H1 (cell line): Measurements from ENCODE around the gene RGS3. TPM values are rescaled to one million over a fixed set of nuclear protein-coding genes. Genes with fewer than 3 reads are reported as not detected.

Experiments used
- CTCF ChIA-PET: fragments of 300-600 bp; sonication (Branson Sonifier 250); formaldehyde crosslinking; loops from one replicate; lab custom pipeline; 2021; ENCODE audit not compliant: partially characterized antibody; lab: Charles Lee
- POLR2A ChIA-PET: fragments of 300-600 bp; sonication (Branson Sonifier 250); formaldehyde crosslinking; loops from one replicate; lab custom pipeline; 2021; ENCODE audit warnings: inconsistent platforms; ENCODE audit not compliant: partially characterized antibody; lab: Charles Lee
- DNase-seq, 2 experiments: peaks; one replicate each; pipeline versions ENCODE4 v3.0.0 to v3.0.0-alpha.2; 2010 to 2022; ENCODE audit warnings: low spot score in 2 of 2, low read depth in 1 of 2, mixed read lengths in 1 of 2
- FAIRE-seq: peaks from 2 replicates; lab custom pipeline; 2011; peaks lifted over from hg19 to GRCh38; lab: Jason Lieb, UNC
- H2AFZ ChIP-seq: 2 replicates; pipeline ENCODE4 v1.8.1; 2012; ENCODE audit warnings: low read length, inconsistent platforms
- H2AK5ac ChIP-seq: 2 replicates; pipeline ENCODE4 v1.6.1; 2013; ENCODE audit warnings: low read depth, low read length
- H2BK120ac ChIP-seq: replicated peaks from 2 replicates; pipeline ENCODE3; 2013; ENCODE audit warnings: low read depth, low read length, inconsistent platforms
- H2BK12ac ChIP-seq: 2 replicates; pipeline ENCODE4 v1.6.1; 2013; ENCODE audit warnings: low read depth, low read length
- H2BK15ac ChIP-seq: 2 replicates; pipeline ENCODE4 v1.6.1; 2013; ENCODE audit warnings: low read length
- H2BK20ac ChIP-seq: 2 replicates; pipeline ENCODE4 v1.6.1; 2013; ENCODE audit warnings: low read length
- H2BK5ac ChIP-seq: 2 replicates; pipeline ENCODE4 v1.6.1; 2013; ENCODE audit warnings: low read depth, low read length
- H3K14ac ChIP-seq: 2 replicates; pipeline ENCODE4 v1.6.1; 2013; ENCODE audit warnings: inconsistent platforms; ENCODE audit not compliant: insufficient read length
- H3K18ac ChIP-seq: 2 replicates; pipeline ENCODE4 v1.6.1; 2013; ENCODE audit warnings: low read length; ENCODE audit errors: extremely low read depth
- H3K23ac ChIP-seq: 2 replicates; pipeline ENCODE4 v1.6.1; 2013; ENCODE audit warnings: inconsistent platforms; ENCODE audit not compliant: insufficient read length
- H3K23me2 ChIP-seq: 2 replicates; pipeline ENCODE4 v1.6.1; 2013; ENCODE audit warnings: low read depth, low read length
- H3K27ac ChIP-seq: 2 replicates; pipeline ENCODE4 v1.6.1; 2011; ENCODE audit warnings: low read depth, low read length, inconsistent platforms
- H3K27me3 ChIP-seq, 4 experiments: replicated peaks in 1 of 4; 1 replicate in 1 of 4; 2 replicates in 3 of 4; pipeline versions ENCODE4 v1.6.1 to v1.8.1; 2011 to 2013; ENCODE audit warnings: low read length in 3 of 4, mild to moderate bottlenecking in 3 of 4, inconsistent platforms in 2 of 4, mixed read lengths in 2 of 4, moderate library complexity in 1 of 4; ENCODE audit not compliant: control insufficient read depth in 3 of 4, insufficient read depth in 3 of 4; ENCODE audit errors: extremely low read depth in 1 of 4
- H3K36me3 ChIP-seq, 4 experiments: 2 replicates each; pipeline versions ENCODE4 v1.6.1 to v1.8.1; 2011 to 2013; ENCODE audit warnings: mild to moderate bottlenecking in 4 of 4, low read length in 3 of 4, moderate library complexity in 2 of 4, control low read depth in 1 of 4, inconsistent platforms in 1 of 4; ENCODE audit not compliant: insufficient read depth in 4 of 4, control insufficient read depth in 2 of 4
- H3K4ac ChIP-seq: replicated peaks from 2 replicates; pipeline ENCODE3; 2013; ENCODE audit warnings: low read length, low read depth, mixed read lengths, inconsistent platforms; ENCODE audit not compliant: insufficient read length
- H3K4me1 ChIP-seq, 4 experiments: replicated peaks in 1 of 4; 1 replicate in 1 of 4; 2 replicates in 3 of 4; pipeline versions ENCODE4 v1.6.1 to v1.8.1; 2011 to 2013; ENCODE audit warnings: low read length in 3 of 4, inconsistent platforms in 2 of 4, mixed read lengths in 1 of 4; ENCODE audit not compliant: insufficient read depth in 4 of 4, control insufficient read depth in 3 of 4
- H3K4me2 ChIP-seq, 2 experiments: 2 replicates each; pipeline versions ENCODE4 v1.6.1 to v1.8.1; 2011 to 2013; ENCODE audit warnings: low read depth in 2 of 2, low read length in 2 of 2, control low read depth in 1 of 2, inconsistent platforms in 1 of 2, mild to moderate bottlenecking in 1 of 2; ENCODE audit not compliant: insufficient read depth in 1 of 2
- H3K4me3 ChIP-seq, 4 experiments: fragments of 200-600, 300-600 bp in 1 of 4; sonication (generic), shearing (Covaris generic), sonication (Bioruptor Twin) in 1 of 4; 2 replicates each; pipeline versions ENCODE4 v1.5.1 to v1.8.1; 2011 to 2016; ENCODE audit warnings: low read length in 4 of 4, low read depth in 3 of 4, control low read depth in 2 of 4, inconsistent platforms in 2 of 4, mild to moderate bottlenecking in 2 of 4, mixed read lengths in 1 of 4, moderate library complexity in 1 of 4; ENCODE audit not compliant: insufficient read depth in 2 of 4; ENCODE audit errors: extremely low read depth in 1 of 4
- H3K56ac ChIP-seq: replicated peaks from 2 replicates; pipeline ENCODE3; 2013; ENCODE audit warnings: low read depth, mild to moderate bottlenecking, mixed read lengths, low read length, inconsistent platforms; ENCODE audit not compliant: insufficient read length
- H3K79me1 ChIP-seq: 2 replicates; pipeline ENCODE4 v1.6.1; 2013; ENCODE audit warnings: low read depth, low read length, control low read depth
- H3K79me2 ChIP-seq, 2 experiments: 2 replicates each; pipeline versions ENCODE4 v1.6.1 to v1.8.1; 2012 to 2013; ENCODE audit warnings: low read length in 2 of 2, mild to moderate bottlenecking in 2 of 2, inconsistent platforms in 1 of 2; ENCODE audit not compliant: insufficient read depth in 2 of 2, control insufficient read depth in 1 of 2
- H3K9ac ChIP-seq, 4 experiments: replicated peaks in 1 of 4; 1 replicate in 1 of 4; 2 replicates in 3 of 4; pipeline versions ENCODE4 v1.6.1 to v1.8.1; 2011 to 2013; ENCODE audit warnings: low read depth in 3 of 4, low read length in 3 of 4, control low read depth in 2 of 4, mild to moderate bottlenecking in 2 of 4, moderate library complexity in 2 of 4, inconsistent platforms in 1 of 4; ENCODE audit errors: extremely low read depth in 1 of 4
- H3K9me3 ChIP-seq, 2 experiments: 2 replicates each; pipeline versions ENCODE4 v1.6.1 to v1.8.1; 2012 to 2013; ENCODE audit warnings: mild to moderate bottlenecking in 2 of 2, moderate library complexity in 2 of 2, control low read depth in 1 of 2, inconsistent platforms in 1 of 2, low read depth in 1 of 2, low read length in 1 of 2, mixed read lengths in 1 of 2; ENCODE audit not compliant: insufficient read depth in 2 of 2
- H4K20me1 ChIP-seq, 2 experiments: replicated peaks in 1 of 2; 2 replicates each; pipeline versions ENCODE3 to v1.8.1; 2011 to 2013; ENCODE audit warnings: inconsistent platforms in 2 of 2, low read length in 2 of 2, mild to moderate bottlenecking in 1 of 2; ENCODE audit not compliant: insufficient read depth in 2 of 2, control insufficient read depth in 1 of 2
- H4K5ac ChIP-seq: 2 replicates; pipeline ENCODE4 v1.6.1; 2013; ENCODE audit warnings: low read length, low read depth, mixed read lengths, inconsistent platforms; ENCODE audit not compliant: insufficient read length
- H4K8ac ChIP-seq: 2 replicates; pipeline ENCODE4 v1.8.0; 2013; ENCODE audit warnings: mild to moderate bottlenecking, moderate library complexity, low read length, inconsistent platforms; ENCODE audit not compliant: insufficient read depth; ENCODE audit errors: extremely low read depth
- H4K91ac ChIP-seq: replicated peaks from 2 replicates; pipeline ENCODE3; 2013; ENCODE audit warnings: low read length, mixed read lengths, inconsistent platforms; ENCODE audit not compliant: insufficient read length
- ATF2 ChIP-seq: IDR thresholded peaks from 2 replicates; pipeline ENCODE4 v1.6.1; 2012; ENCODE audit warnings: low read length, inconsistent platforms
- EP300 ChIP-seq, 2 experiments: IDR thresholded peaks; 1 replicate in 1 of 2; 2 replicates in 1 of 2; pipeline ENCODE4 v1.6.1; 2011 to 2012; ENCODE audit warnings: low read depth in 2 of 2, low read length in 2 of 2, mild to moderate bottlenecking in 2 of 2, borderline replicate concordance in 1 of 2, inconsistent platforms in 1 of 2, moderate library complexity in 1 of 2
- GABPA ChIP-seq: IDR thresholded peaks from 2 replicates; pipeline ENCODE4 v1.6.1; 2011; ENCODE audit warnings: mild to moderate bottlenecking, low read length, moderate library complexity, borderline replicate concordance; ENCODE audit not compliant: insufficient read depth
- RAD21 ChIP-seq, 2 experiments: IDR thresholded peaks in 1 of 2; conservative IDR thresholded peaks in 1 of 2; 2 replicates each; pipeline ENCODE4 v1.6.1; 2011; ENCODE audit warnings: low read depth in 2 of 2, low read length in 2 of 2, improper control_type of control experiment in 1 of 2, inconsistent platforms in 1 of 2, mild to moderate bottlenecking in 1 of 2, moderate library complexity in 1 of 2
- TAF7 ChIP-seq: optimal IDR thresholded peaks from 2 replicates; pipeline ENCODE3; 2011; ENCODE audit warnings: low read depth, mild to moderate bottlenecking, inconsistent platforms, low read length, moderate library complexity, borderline replicate concordance
- YY1 ChIP-seq: IDR thresholded peaks from 2 replicates; pipeline ENCODE4 v1.6.1; 2011; ENCODE audit warnings: low read depth, mild to moderate bottlenecking, low read length
- WGBS, 2 experiments: shearing (Covaris generic) in 1 of 2; methylation state at CpG; one replicate each; pipeline versions ENCODE4 v1.1.6 to v1.1.7; 2013 to 2015; ENCODE audit warnings: low lambda C conversion rate in 2 of 2, mixed read lengths in 2 of 2, inconsistent platforms in 1 of 2, low coverage in 1 of 2, missing lambda C conversion rate in 1 of 2; ENCODE audit not compliant: insufficient replicate concordance in 2 of 2, insufficient coverage in 1 of 2, insufficient read length in 1 of 2; ENCODE audit errors: extremely low coverage in 1 of 2, missing lambda C conversion rate in 1 of 2; 5-methylcytosine and 5-hydroxymethylcytosine counted together
- polyA plus RNA-seq, 7 experiments: library from polyadenylated mRNA; depleted of rRNA in 3 of 7; stranded (reverse) in 5 of 7; unstranded in 2 of 7; fragments of >200 nt in 5 of 7; fragments of 200-250 nt in 2 of 7; gene quantifications; 1 replicate in 5 of 7; 2 replicates in 1 of 7; 4 replicates in 1 of 7; pipeline versions ENCODE4 v1.2.1 to v1.2.3, GENCODE V29; 2011 to 2013; ENCODE audit warnings: missing spikeins in 2 of 7, mixed read lengths in 2 of 7
- total RNA-seq: library from RNA; stranded (reverse); fragmentation: NEBNext Ultra II Directional; extraction: Animal tissue kit (Norgen Biotek cat#: 25700); gene quantifications from 2 replicates; pipeline ENCODE4 v1.2.1, GENCODE V29; 2021

The RGS3 gene
- total and polyA plus RNA-seq, 2 of the 8 experiments (the other 6 are each of a cell fraction or from before 2014, with no cell fraction given) = 12.6 to 18.2 TPM

GRCh38 chr9:113502427-113503034 lies 39.0 kb downstream of the RGS3 start:
- H2AFZ ChIP-seq = no peak overlapping the region
- DNase-seq (no peak), FAIRE-seq (no peak)
- H2BK15ac ChIP-seq = no peak overlapping the region
- H3K27ac ChIP-seq = no peak overlapping the region
- H2BK120ac ChIP-seq = peak overlapping the region; percentile 24
- 89% methylated on average over 4 of the region's 4 CpGs; no CpG with 5 or more reads in 1 of the 2 experiments for WGBS, 2 experiments
- H3K4me3 ChIP-seq = peak overlapping the region in 1 of 4 experiments; percentile 45; a peak in 1 of 8 replicates
- H2BK5ac ChIP-seq = no peak overlapping the region
- 0 out of 2 replicates have a peak overlapping the region, but pooled peaks have one; percentile 4 for H3K18ac ChIP-seq
- H3K23me2 ChIP-seq = no peaks in the 10 kb centered on the region
- H3K14ac ChIP-seq = no peak overlapping the region
- H3K79me2 ChIP-seq = no peaks in the 10 kb centered on the region
- 0 out of 2 replicates have a peak, but pooled peaks cover 2% of the 10 kb centered on the region for H3K79me1 ChIP-seq
- no peaks in the 10 kb centered on the region; a peak in 2 of 7 replicates for H3K27me3 ChIP-seq
- H4K91ac ChIP-seq = no peak overlapping the region
- no peak overlapping the region for H4K8ac ChIP-seq
- no peak overlapping the region for H2AK5ac ChIP-seq
- CTCF ChIA-PET = interaction anchor here (1.0 to 5.8 kb wide), 6 partner anchors 9 to 153 kb away, joined by 3 to 27 read pairs (median 4); no protein-coding TSS in a partner anchor
- no peak for TF ChIP-seq ATF2
- TF ChIP-seq EP300 (IDR thresholded peaks at IDR 0.05; ENCODE audit: borderline replicate concordance in 1 of 2, low read depth in 2 of 2, low read length in 2 of 2) = no peak
- TF ChIP-seq RAD21 (IDR thresholded peaks at IDR 0.05 in 1 of 2, conservative IDR thresholded peaks at IDR 0.05 in 1 of 2; ENCODE audit: low read depth in 2 of 2, low read length in 2 of 2) = no peak
- no peak for TF ChIP-seq GABPA
- no peak for TF ChIP-seq YY1
- TF ChIP-seq TAF7 = no peak
- no peak overlapping the region for H3K23ac ChIP-seq
- H3K4me2 ChIP-seq = peak overlapping the region; percentile 15 to 42; a peak in 2 of 4 replicates
- no peak overlapping the region for H2BK20ac ChIP-seq
- no peak overlapping the region for H3K4ac ChIP-seq
- H3K9ac ChIP-seq = no peak overlapping the region
- peaks cover 14 to 29% (median 18%) of the 10 kb centered on the region in 4 experiments for H3K4me1 ChIP-seq
- H2BK12ac ChIP-seq = no peak overlapping the region; the same call in 1 of the 2 replicates
- H4K20me1 ChIP-seq = no peaks in the 10 kb centered on the region
- no peak overlapping the region for H4K5ac ChIP-seq
- no peaks in the 10 kb centered on the region for H3K36me3 ChIP-seq
- POLR2A ChIA-PET = no interaction called here
- no peaks in the 10 kb centered on the region for H3K9me3 ChIP-seq
- H3K56ac ChIP-seq = no peak overlapping the region
